SK-N-SH (cell line): ENCODE measurements around the gene SLAMF8. TPM values are rescaled to one million over a fixed set of nuclear protein-coding genes. Genes with fewer than 3 reads are reported as not detected.

Experiments
- CTCF ChIA-PET: fragments of 300-600, 350-600 bp; formaldehyde crosslinking; extraction: SDS; loops from one replicate; lab custom pipeline; 2021; lab: Yijun Ruan, JAX
- POLR2A ChIA-PET: fragments of 350-600 bp; sonication (Branson Sonifier 250); formaldehyde crosslinking; extraction: SDS; loops from one replicate; lab custom pipeline; 2020; ENCODE audit warnings: antibody characterized with exemption, inconsistent platforms; lab: Yijun Ruan, JAX
- DNase-seq: peaks from one replicate; pipeline ENCODE4 v3.0.0; 2012
- H2AFZ ChIP-seq: fragments of 200-600 bp; sonication (generic); 2 replicates; pipeline ENCODE4 v1.8.1; 2016; ENCODE audit warnings: antibody characterized with exemption, mild to moderate bottlenecking, low read depth
- H3F3A ChIP-seq: fragments of 200-600 bp; sonication (generic); replicated peaks from 2 replicates; pipeline ENCODE3; 2016; ENCODE audit warnings: antibody characterized with exemption, mild to moderate bottlenecking; ENCODE audit not compliant: insufficient read depth
- H3K27ac ChIP-seq, 2 experiments: fragments of 200-500 bp in 1 of 2; fragments of 200-600 bp in 1 of 2; sonication (Bioruptor generic) in 1 of 2; sonication (generic), shearing (Covaris generic) in 1 of 2; 2 replicates each; pipeline versions ENCODE4 v1.5.1 to v1.6.1; 2014 to 2016; ENCODE audit warnings: low read depth in 2 of 2, inconsistent platforms in 1 of 2, low read length in 1 of 2, mild to moderate bottlenecking in 1 of 2, mixed read lengths in 1 of 2
- H3K27me3 ChIP-seq: fragments of 200-600 bp; sonication (generic), shearing (Covaris generic); 2 replicates; pipeline ENCODE4 v1.6.1; 2016; ENCODE audit warnings: mixed run types; ENCODE audit not compliant: insufficient read depth
- H3K36me3 ChIP-seq, 2 experiments: fragments of 200-500 bp in 1 of 2; fragments of 200-600 bp in 1 of 2; sonication (Bioruptor generic) in 1 of 2; sonication (generic) in 1 of 2; replicated peaks in 1 of 2; 2 replicates each; pipeline versions ENCODE3 to v1.5.1; 2014 to 2016; ENCODE audit warnings: low read length in 1 of 2, mild to moderate bottlenecking in 1 of 2; ENCODE audit not compliant: insufficient read depth in 2 of 2, control insufficient read depth in 1 of 2
- H3K4me1 ChIP-seq, 2 experiments: fragments of 200-500 bp in 1 of 2; fragments of 200-600 bp in 1 of 2; sonication (Bioruptor generic) in 1 of 2; sonication (generic), shearing (Covaris generic) in 1 of 2; 2 replicates each; pipeline versions ENCODE4 v1.5.1 to v1.6.1; 2014 to 2016; ENCODE audit warnings: low read depth in 1 of 2, low read length in 1 of 2, mixed run types in 1 of 2; ENCODE audit not compliant: insufficient read depth in 2 of 2, control insufficient read depth in 1 of 2
- H3K4me2 ChIP-seq: fragments of 200-600 bp; sonication (generic), shearing (Covaris generic); 2 replicates; pipeline ENCODE4 v1.6.1; 2017; ENCODE audit warnings: mixed run types
- H3K4me3 ChIP-seq, 2 experiments: fragments of 200-500 bp in 1 of 2; fragments of 200-600 bp in 1 of 2; sonication (Bioruptor generic) in 1 of 2; sonication (generic), shearing (Covaris generic) in 1 of 2; 2 replicates each; pipeline versions ENCODE4 v1.5.1 to v1.8.1; 2014 to 2016; ENCODE audit warnings: low read depth in 2 of 2, inconsistent platforms in 1 of 2, low read length in 1 of 2, mild to moderate bottlenecking in 1 of 2, mixed read lengths in 1 of 2, moderate library complexity in 1 of 2
- H3K79me2 ChIP-seq: fragments of 200-600 bp; sonication (generic); 2 replicates; pipeline ENCODE4 v1.8.1; 2017; ENCODE audit warnings: mild to moderate bottlenecking; ENCODE audit not compliant: insufficient read depth
- H3K9ac ChIP-seq: fragments of 200-600 bp; sonication (generic); 2 replicates; pipeline ENCODE4 v1.6.1; 2017; ENCODE audit warnings: mixed run types
- H3K9me2 ChIP-seq: fragments of 200-600 bp; sonication (generic); 2 replicates; pipeline ENCODE4 v1.6.1; 2017; ENCODE audit warnings: mixed run types
- H3K9me3 ChIP-seq: fragments of 200-600 bp; sonication (generic); 2 replicates; pipeline ENCODE4 v1.6.1; 2017; ENCODE audit warnings: mixed run types, mild to moderate bottlenecking, moderate library complexity
- H4K20me1 ChIP-seq: fragments of 200-600 bp; sonication (generic); 2 replicates; pipeline ENCODE4 v1.6.1; 2017; ENCODE audit warnings: mild to moderate bottlenecking, mixed run types; ENCODE audit not compliant: insufficient read depth
- CHD2 ChIP-seq: fragments of 150-350 bp; IDR thresholded peaks from 2 replicates; pipeline ENCODE4 v1.6.1; 2018; ENCODE audit warnings: low read length; ENCODE audit not compliant: partially characterized antibody
- CTCF ChIP-seq: fragments of 200-600 bp; sonication (generic); IDR thresholded peaks from 2 replicates; pipeline ENCODE4 v1.6.1; 2017; ENCODE audit warnings: antibody characterized with exemption, mild to moderate bottlenecking, moderate library complexity
- FOSL2 ChIP-seq: IDR thresholded peaks from 2 replicates; pipeline ENCODE4 v1.4.0; 2012; ENCODE audit warnings: low read depth, mild to moderate bottlenecking, moderate library complexity, borderline replicate concordance
- FOXM1 ChIP-seq: IDR thresholded peaks from 2 replicates; pipeline ENCODE4 v1.4.0; 2012; ENCODE audit warnings: low read depth, mild to moderate bottlenecking
- GABPA ChIP-seq: IDR thresholded peaks from 2 replicates; pipeline ENCODE4 v1.4.0; 2012; ENCODE audit warnings: low read depth, mild to moderate bottlenecking
- GATA2 ChIP-seq: sonication (generic); formaldehyde crosslinking; IDR thresholded peaks from 2 replicates; pipeline ENCODE4 v1.5.0; 2020; ENCODE audit warnings: mild to moderate bottlenecking, missing genetic modification reagents
- JUND ChIP-seq: IDR thresholded peaks from 2 replicates; pipeline ENCODE4 v1.4.0; 2012
- MEF2A ChIP-seq: IDR thresholded peaks from 2 replicates; pipeline ENCODE4 v1.4.0; 2012; ENCODE audit warnings: low read depth, borderline replicate concordance
- MXI1 ChIP-seq: IDR thresholded peaks from 2 replicates; pipeline ENCODE4 v1.6.1; 2012; ENCODE audit warnings: mild to moderate bottlenecking, low read depth, low read length, improper control_type of control experiment
- NFIC ChIP-seq: IDR thresholded peaks from 2 replicates; pipeline ENCODE4 v1.4.0; 2012; ENCODE audit warnings: borderline replicate concordance
- RAD21 ChIP-seq: IDR thresholded peaks from 2 replicates; pipeline ENCODE4 v1.6.1; 2012; ENCODE audit warnings: mild to moderate bottlenecking, low read length
- SMC3 ChIP-seq: IDR thresholded peaks from 2 replicates; pipeline ENCODE4 v1.6.1; 2012; ENCODE audit warnings: low read depth, low read length, improper control_type of control experiment
- TCF12 ChIP-seq: IDR thresholded peaks from 2 replicates; pipeline ENCODE4 v1.4.0; 2012
- YY1 ChIP-seq: IDR thresholded peaks from 2 replicates; pipeline ENCODE4 v1.4.0; 2012; ENCODE audit warnings: low read depth, mild to moderate bottlenecking
- WGBS: methylation state at CpG from one replicate; pipeline ENCODE4 v1.1.6; 2017; ENCODE audit warnings: low lambda C conversion rate; 5-methylcytosine and 5-hydroxymethylcytosine counted together
- polyA plus RNA-seq, 3 experiments: library from polyadenylated mRNA; depleted of rRNA; stranded (reverse); fragments of >200 nt; gene quantifications; 2 replicates each; pipeline ENCODE4 v1.2.3, GENCODE V29; 2012
- TF ChIP-seq, protein P1 (sequence below): IDR thresholded peaks from 2 replicates; pipeline ENCODE4 v1.4.0; 2012; ENCODE audit warnings: low read depth, borderline replicate concordance

Gene SLAMF8
- polyA plus RNA-seq, 1 of the 3 experiments (the other 2 are of a cell fraction): not detected

GRCh38 chr1:159817276-159818041 lies 9.2 kb upstream of the SLAMF8 start:
- H4K20me1 ChIP-seq: no peaks in the 10 kb centered on the region
- no peak overlapping the region for H3K4me2 ChIP-seq
- ChIA-PET POLR2A (no interaction called here), CTCF (interaction anchor here (0.6 to 5.6 kb wide), 5 partner anchors 15 to 200 kb away, joined by 3 to 31 read pairs (median 3); no protein-coding TSS in a partner anchor)
- H3K4me3 ChIP-seq: no peak overlapping the region
- no peak overlapping the region for H3K9ac ChIP-seq
- no peak for DNase-seq
- 75% methylated on average over 11 of the region's 11 CpGs for WGBS
- TF ChIP-seq MXI1 (no peak), FOSL2 (no peak), YY1 (no peak), GABPA (no peak), SMC3 (no peak), RAD21 (no peak), NFIC (no peak), GATA2 (no peak), TCF12 (no peak), MEF2A (no peak), CHD2 (no peak)
- TF ChIP-seq, protein P1, sequence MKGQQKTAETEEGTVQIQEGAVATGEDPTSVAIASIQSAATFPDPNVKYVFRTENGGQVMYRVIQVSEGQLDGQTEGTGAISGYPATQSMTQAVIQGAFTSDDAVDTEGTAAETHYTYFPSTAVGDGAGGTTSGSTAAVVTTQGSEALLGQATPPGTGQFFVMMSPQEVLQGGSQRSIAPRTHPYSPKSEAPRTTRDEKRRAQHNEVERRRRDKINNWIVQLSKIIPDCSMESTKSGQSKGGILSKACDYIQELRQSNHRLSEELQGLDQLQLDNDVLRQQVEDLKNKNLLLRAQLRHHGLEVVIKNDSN: no peak
- no peak overlapping the region for H3K27ac ChIP-seq
- H3K9me3 ChIP-seq: no peaks in the 10 kb centered on the region
- H3K79me2 ChIP-seq: no peaks in the 10 kb centered on the region
- H3K4me1 ChIP-seq: peaks cover 0 to 1% of the 10 kb centered on the region in 2 experiments; a peak in 1 of 4 replicates
- H3F3A ChIP-seq: no peaks in the 10 kb centered on the region
- H3K36me3 ChIP-seq: no peaks in the 10 kb centered on the region
- H3K9me2 ChIP-seq: no peaks in the 10 kb centered on the region
- H3K27me3 ChIP-seq: no peaks in the 10 kb centered on the region; the same call in 1 of the 2 replicates
- H2AFZ ChIP-seq: no peak overlapping the region

- CTCF ChIA-PET: interaction anchor here (0.7 to 6.3 kb wide), 28 partner anchors 8 to 651 kb away, joined by 3 to 84 read pairs (median 5); partner anchors contain the start of genes DUSP23, FCRL6 and TAGLN2
- DNase-seq: peak; percentile 53
- WGBS: 81% methylated on average over 9 of the region's 9 CpGs
Observed at GRCh38 chr1:159821171-159821867, 5.4 kb upstream of the SLAMF8 start.

More at GRCh38 chr1:159821171-159821867, 5.4 kb upstream of the SLAMF8 start:
- Histone ChIP-seq H3K4me1 (peaks cover 0 to 24% of the 10 kb centered on the region in 2 experiments; a peak in 1 of 4 replicates), H3K36me3 (no peaks in the 10 kb centered on the region), H4K20me1 (no peaks in the 10 kb centered on the region), H3K27me3 (no peaks in the 10 kb centered on the region), H2AFZ (no peak overlapping the region), H3K9me3 (no peaks in the 10 kb centered on the region), H3K27ac (no peak overlapping the region), H3K4me3 (no peak overlapping the region), H3K4me2 (no peak overlapping the region), H3K9me2 (no peaks in the 10 kb centered on the region), H3K9ac (no peak overlapping the region), H3K79me2 (no peaks in the 10 kb centered on the region), H3F3A (no peaks in the 10 kb centered on the region)
- POLR2A ChIA-PET: no interaction called here
- TF ChIP-seq SMC3: peak; percentile 63
- peak; percentile 55 for TF ChIP-seq RAD21
- no peak for TF ChIP-seq FOXM1
- no peak for TF ChIP-seq JUND
- peak; percentile 65 for TF ChIP-seq CTCF
- TF ChIP-seq GATA2: no peak
